ENCODE data around the gene BDKRB1. TPM values are rescaled to one million over a fixed set of nuclear protein-coding genes. Genes with fewer than 3 reads are reported as not detected.

Gene BDKRB1
- total RNA-seq, 1 experiment from 2014 or later, result 0.11 TPM

DNA sequence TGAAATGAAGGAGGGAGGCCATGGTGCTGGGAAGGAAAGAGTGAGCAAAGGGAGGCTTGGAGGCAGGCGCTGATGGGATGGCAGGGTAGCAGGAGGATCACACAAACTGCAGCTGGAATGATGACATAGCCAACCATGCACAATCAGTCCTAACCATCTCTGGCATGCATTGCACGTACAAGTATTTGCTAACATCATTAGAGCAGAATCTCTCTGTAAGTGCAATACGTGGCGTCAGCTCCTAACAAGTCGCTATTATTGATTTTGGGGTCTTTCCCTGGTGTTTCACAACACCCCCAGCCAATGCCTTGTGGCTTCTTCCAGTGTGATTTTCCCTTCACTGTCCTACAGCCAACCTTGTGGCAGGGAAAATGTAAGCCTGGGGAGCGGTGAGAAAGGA lies 18.5 kb downstream of the BDKRB1 start (continued):
- TF ChIP-seq, protein P1, sequence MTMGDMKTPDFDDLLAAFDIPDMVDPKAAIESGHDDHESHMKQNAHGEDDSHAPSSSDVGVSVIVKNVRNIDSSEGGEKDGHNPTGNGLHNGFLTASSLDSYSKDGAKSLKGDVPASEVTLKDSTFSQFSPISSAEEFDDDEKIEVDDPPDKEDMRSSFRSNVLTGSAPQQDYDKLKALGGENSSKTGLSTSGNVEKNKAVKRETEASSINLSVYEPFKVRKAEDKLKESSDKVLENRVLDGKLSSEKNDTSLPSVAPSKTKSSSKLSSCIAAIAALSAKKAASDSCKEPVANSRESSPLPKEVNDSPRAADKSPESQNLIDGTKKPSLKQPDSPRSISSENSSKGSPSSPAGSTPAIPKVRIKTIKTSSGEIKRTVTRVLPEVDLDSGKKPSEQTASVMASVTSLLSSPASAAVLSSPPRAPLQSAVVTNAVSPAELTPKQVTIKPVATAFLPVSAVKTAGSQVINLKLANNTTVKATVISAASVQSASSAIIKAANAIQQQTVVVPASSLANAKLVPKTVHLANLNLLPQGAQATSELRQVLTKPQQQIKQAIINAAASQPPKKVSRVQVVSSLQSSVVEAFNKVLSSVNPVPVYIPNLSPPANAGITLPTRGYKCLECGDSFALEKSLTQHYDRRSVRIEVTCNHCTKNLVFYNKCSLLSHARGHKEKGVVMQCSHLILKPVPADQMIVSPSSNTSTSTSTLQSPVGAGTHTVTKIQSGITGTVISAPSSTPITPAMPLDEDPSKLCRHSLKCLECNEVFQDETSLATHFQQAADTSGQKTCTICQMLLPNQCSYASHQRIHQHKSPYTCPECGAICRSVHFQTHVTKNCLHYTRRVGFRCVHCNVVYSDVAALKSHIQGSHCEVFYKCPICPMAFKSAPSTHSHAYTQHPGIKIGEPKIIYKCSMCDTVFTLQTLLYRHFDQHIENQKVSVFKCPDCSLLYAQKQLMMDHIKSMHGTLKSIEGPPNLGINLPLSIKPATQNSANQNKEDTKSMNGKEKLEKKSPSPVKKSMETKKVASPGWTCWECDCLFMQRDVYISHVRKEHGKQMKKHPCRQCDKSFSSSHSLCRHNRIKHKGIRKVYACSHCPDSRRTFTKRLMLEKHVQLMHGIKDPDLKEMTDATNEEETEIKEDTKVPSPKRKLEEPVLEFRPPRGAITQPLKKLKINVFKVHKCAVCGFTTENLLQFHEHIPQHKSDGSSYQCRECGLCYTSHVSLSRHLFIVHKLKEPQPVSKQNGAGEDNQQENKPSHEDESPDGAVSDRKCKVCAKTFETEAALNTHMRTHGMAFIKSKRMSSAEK (CRISPR knock-in tag; IDR thresholded peaks at IDR 0.05; ENCODE audit: borderline replicate concordance), result no peak

DNA sequence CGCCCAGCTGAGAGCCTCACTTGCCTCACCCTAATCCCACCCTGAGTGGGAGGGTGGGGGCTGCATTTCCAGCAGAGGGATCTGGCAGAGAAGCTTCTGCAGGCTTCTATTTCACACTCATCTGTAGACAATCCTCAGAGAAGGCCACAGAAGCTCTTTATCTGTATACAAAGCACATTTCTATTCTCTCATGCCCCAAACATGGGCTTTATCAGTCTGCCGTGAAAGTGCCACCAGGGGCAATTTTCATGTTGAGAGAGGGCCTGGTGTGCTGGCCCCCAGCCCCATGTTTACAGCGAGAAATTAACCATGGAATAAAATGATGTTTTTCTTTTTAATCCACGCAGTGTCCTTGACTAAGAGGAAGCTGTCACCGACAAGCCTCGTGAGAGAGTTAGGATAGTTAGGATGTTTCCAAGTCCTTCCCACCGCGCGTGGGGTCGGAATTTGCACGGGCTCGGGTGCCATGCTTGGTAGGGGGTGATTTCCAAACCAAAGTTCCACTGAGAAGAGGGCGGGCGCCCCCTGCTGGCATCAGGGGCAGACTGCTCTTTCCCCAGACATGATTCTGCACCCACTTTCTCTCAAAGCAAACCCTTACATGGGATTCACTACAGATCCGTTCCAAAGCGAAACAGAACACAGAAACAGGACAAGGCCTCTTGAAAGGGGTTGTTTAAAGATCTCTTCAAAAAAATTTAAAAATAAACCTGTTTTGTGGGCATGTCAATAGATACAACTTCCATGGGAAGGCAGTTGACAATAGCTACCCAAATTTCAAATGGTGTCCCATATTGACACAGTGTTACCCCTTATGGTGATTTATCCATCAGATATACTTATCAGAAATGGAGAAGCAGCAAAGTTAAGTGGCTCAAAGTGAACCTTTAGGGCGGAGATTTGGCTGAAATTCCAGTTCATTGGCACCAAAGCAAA lies 19.4 kb downstream of the BDKRB1 start:
- peaks cover 22% of the 10 kb centered on the region for H3K36me3 Mint-ChIP-seq
- POLR2A ChIA-PET, result no interaction called here
- peak overlapping the region; percentile 18; the same call in 1 of the 2 replicates for H3K4me3 Mint-ChIP-seq
- no peak overlapping the region for H3K27ac Mint-ChIP-seq
- CTCF ChIA-PET, result interaction anchor here (0.6 to 7.6 kb wide), 11 partner anchors 11 to 670 kb away, joined by 3 to 94 read pairs (median 3); no protein-coding TSS in a partner anchor
- ATAC-seq (peak; percentile 78), DNase-seq (ENCODE audit: low spot score) (peak; percentile 81)
- no peaks in the 10 kb centered on the region; the same call in 1 of the 2 replicates for H3K27me3 Mint-ChIP-seq (ENCODE audit: low read depth)
- H3K9me3 Mint-ChIP-seq, result peaks cover 36% of the 10 kb centered on the region
- H3K4me1 Mint-ChIP-seq, result peaks cover 18% of the 10 kb centered on the region
- TF ChIP-seq, protein P2, sequence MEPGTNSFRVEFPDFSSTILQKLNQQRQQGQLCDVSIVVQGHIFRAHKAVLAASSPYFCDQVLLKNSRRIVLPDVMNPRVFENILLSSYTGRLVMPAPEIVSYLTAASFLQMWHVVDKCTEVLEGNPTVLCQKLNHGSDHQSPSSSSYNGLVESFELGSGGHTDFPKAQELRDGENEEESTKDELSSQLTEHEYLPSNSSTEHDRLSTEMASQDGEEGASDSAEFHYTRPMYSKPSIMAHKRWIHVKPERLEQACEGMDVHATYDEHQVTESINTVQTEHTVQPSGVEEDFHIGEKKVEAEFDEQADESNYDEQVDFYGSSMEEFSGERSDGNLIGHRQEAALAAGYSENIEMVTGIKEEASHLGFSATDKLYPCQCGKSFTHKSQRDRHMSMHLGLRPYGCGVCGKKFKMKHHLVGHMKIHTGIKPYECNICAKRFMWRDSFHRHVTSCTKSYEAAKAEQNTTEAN (CRISPR knock-in tag; IDR thresholded peaks at IDR 0.05), result no peak
- TF ChIP-seq, protein P3, sequence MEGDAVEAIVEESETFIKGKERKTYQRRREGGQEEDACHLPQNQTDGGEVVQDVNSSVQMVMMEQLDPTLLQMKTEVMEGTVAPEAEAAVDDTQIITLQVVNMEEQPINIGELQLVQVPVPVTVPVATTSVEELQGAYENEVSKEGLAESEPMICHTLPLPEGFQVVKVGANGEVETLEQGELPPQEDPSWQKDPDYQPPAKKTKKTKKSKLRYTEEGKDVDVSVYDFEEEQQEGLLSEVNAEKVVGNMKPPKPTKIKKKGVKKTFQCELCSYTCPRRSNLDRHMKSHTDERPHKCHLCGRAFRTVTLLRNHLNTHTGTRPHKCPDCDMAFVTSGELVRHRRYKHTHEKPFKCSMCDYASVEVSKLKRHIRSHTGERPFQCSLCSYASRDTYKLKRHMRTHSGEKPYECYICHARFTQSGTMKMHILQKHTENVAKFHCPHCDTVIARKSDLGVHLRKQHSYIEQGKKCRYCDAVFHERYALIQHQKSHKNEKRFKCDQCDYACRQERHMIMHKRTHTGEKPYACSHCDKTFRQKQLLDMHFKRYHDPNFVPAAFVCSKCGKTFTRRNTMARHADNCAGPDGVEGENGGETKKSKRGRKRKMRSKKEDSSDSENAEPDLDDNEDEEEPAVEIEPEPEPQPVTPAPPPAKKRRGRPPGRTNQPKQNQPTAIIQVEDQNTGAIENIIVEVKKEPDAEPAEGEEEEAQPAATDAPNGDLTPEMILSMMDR (IDR thresholded peaks at IDR 0.05), result peak; percentile 98
- TF ChIP-seq ETV6 (CRISPR knock-in tag; IDR thresholded peaks at IDR 0.05), result peak; percentile 54; the same call in 1 of the 2 replicates

DNA sequence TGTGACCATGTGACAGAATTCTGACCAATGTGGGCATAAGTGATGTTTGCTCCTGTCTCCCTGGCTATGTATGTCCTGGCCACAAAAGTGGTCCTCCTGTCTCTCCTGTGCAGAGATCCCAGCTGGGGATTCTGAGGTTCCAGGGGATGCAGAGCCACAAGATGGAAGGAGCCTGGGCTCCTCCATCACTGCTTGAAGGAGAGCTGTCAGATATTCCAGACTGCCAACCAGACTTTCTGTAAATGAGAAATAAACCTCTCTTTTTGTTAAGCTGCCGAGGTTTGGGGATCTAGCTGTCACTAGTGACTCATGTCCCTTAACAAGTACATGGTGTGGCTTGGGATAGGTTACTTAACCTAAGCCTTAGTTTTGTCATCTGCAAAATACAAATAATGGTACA lies 21.9 kb downstream of the BDKRB1 start:
- TF ChIP-seq, protein P4, sequence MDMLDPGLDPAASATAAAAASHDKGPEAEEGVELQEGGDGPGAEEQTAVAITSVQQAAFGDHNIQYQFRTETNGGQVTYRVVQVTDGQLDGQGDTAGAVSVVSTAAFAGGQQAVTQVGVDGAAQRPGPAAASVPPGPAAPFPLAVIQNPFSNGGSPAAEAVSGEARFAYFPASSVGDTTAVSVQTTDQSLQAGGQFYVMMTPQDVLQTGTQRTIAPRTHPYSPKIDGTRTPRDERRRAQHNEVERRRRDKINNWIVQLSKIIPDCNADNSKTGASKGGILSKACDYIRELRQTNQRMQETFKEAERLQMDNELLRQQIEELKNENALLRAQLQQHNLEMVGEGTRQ (CRISPR knock-in tag; IDR thresholded peaks at IDR 0.05), result 0 out of 2 replicates have a peak, but pooled peaks have one; percentile 33
- no peak for TF ChIP-seq IRF2 (CRISPR knock-in tag; IDR thresholded peaks at IDR 0.05; ENCODE audit: borderline replicate concordance, low read depth)
- TF ChIP-seq, protein P5, sequence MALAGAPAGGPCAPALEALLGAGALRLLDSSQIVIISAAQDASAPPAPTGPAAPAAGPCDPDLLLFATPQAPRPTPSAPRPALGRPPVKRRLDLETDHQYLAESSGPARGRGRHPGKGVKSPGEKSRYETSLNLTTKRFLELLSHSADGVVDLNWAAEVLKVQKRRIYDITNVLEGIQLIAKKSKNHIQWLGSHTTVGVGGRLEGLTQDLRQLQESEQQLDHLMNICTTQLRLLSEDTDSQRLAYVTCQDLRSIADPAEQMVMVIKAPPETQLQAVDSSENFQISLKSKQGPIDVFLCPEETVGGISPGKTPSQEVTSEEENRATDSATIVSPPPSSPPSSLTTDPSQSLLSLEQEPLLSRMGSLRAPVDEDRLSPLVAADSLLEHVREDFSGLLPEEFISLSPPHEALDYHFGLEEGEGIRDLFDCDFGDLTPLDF (CRISPR knock-in tag; IDR thresholded peaks at IDR 0.05), result no peak
- no peak for TF ChIP-seq JAZF1 (CRISPR knock-in tag; IDR thresholded peaks at IDR 0.05)
- no peak overlapping the region for H3K4me3 Mint-ChIP-seq
- no peak overlapping the region for H3K27ac Mint-ChIP-seq
- no peaks in the 10 kb centered on the region; the same call in 1 of the 2 replicates for H3K27me3 Mint-ChIP-seq (ENCODE audit: low read depth)
- POLR2A ChIA-PET, result no interaction called here
- DNase-seq (ENCODE audit: low spot score), result no peak
- CTCF ChIA-PET, result interaction anchor here (2.4 kb wide), 1 partner anchor 177 kb away, joined by 15 read pairs; no protein-coding TSS in a partner anchor
- H3K4me1 Mint-ChIP-seq, result peaks cover 18% of the 10 kb centered on the region
- H3K36me3 Mint-ChIP-seq, result peaks cover 11% of the 10 kb centered on the region
- H3K9me3 Mint-ChIP-seq, result peaks cover 19% of the 10 kb centered on the region
- ATAC-seq, result no peak

All from WTC11 (cell line).